Prostate gland (tissue), 2 donors: ENCODE results near the gene LAT. TPM values are rescaled to one million over a fixed set of nuclear protein-coding genes. Genes with fewer than 3 reads are reported as not detected.

Experiments used
- DNase-seq: peaks from one replicate; pipeline ENCODE4 v3.0.0-alpha.2; 2019; ENCODE audit warnings: low spot score
- H3K27ac ChIP-seq, 2 donors: fragments of 200-600 bp; sonication (generic); 2 replicates each; pipeline ENCODE4 v1.5.1; 2017 to 2019
- H3K27me3 ChIP-seq: fragments of 200-600 bp; sonication (generic); replicated peaks from 2 replicates; pipeline ENCODE4 v1.5.1; 2019; ENCODE audit not compliant: insufficient read depth
- H3K36me3 ChIP-seq, 2 donors: fragments of 200-600 bp; sonication (generic); 1 replicate in 1 of 2; 2 replicates in 1 of 2; pipeline versions ENCODE4 v1.5.1 to v1.8.1; 2017 to 2019
- H3K4me1 ChIP-seq: fragments of 200-600 bp; sonication (generic); replicated peaks from 2 replicates; pipeline ENCODE4 v1.5.1; 2019
- H3K4me3 ChIP-seq, 2 donors: fragments of 200-600 bp; sonication (generic); 2 replicates each; pipeline ENCODE4 v1.5.1; 2017 to 2019
- H3K9me3 ChIP-seq: fragments of 200-600 bp; sonication (generic); 2 replicates; pipeline ENCODE4 v1.5.1; 2017
- POLR2A ChIP-seq: fragments of 450-650 bp; IDR thresholded peaks from one replicate; pipeline ENCODE4 v1.6.1; 2016; ENCODE audit warnings: antibody characterized with exemption, mild to moderate bottlenecking
- POLR2AphosphoS5 ChIP-seq: sonication (generic); formaldehyde crosslinking; IDR thresholded peaks from one replicate; pipeline ENCODE4 v1.6.1; 2017; ENCODE audit warnings: antibody characterized with exemption
- WGBS: methylation state at CpG from one replicate; pipeline ENCODE4 v1.1.5; 2018; 5-methylcytosine and 5-hydroxymethylcytosine counted together
- intact Hi-C: fragments of 100-400 bp; cut with DNase I; formaldehyde crosslinking; loops from one replicate; pipeline ENCODE4 v1.14.2; 2022
- total RNA-seq, 2 donors: library from RNA; depleted of rRNA; stranded (reverse); fragments of >200 nt; gene quantifications; one replicate each; pipeline ENCODE4 v1.1.0, GENCODE V29; 2016
- TF ChIP-seq, protein P1 (sequence below), 4 experiments: fragments of 200-600 bp in 2 of 4; fragments of 450-650 bp in 2 of 4; sonication (generic) in 2 of 4; IDR thresholded peaks; 1 replicate in 3 of 4; 2 replicates in 1 of 4; pipeline ENCODE4 v1.5.1; 2016 to 2019; ENCODE audit warnings: antibody characterized with exemption in 4 of 4, mild to moderate bottlenecking in 2 of 4, moderate library complexity in 2 of 4

The LAT gene
- total RNA-seq, 2 donors from 2014 or later: 4.7 to 5.7 TPM

GRCh38 chr16:29009050-29009837 lies 24.4 kb downstream of the LAT start:
- Histone ChIP-seq H3K9me3 (no peaks in the 10 kb centered on the region), H3K27me3 (no peaks in the 10 kb centered on the region), H3K4me1 (no peaks in the 10 kb centered on the region), H3K4me3 (no peak overlapping the region), H3K36me3 (no peaks in the 10 kb centered on the region), H3K27ac (no peak overlapping the region)
- intact Hi-C loops: no loop called here
- WGBS: 69% methylated on average over 14 of the region's 14 CpGs
- TF ChIP-seq, protein P1, sequence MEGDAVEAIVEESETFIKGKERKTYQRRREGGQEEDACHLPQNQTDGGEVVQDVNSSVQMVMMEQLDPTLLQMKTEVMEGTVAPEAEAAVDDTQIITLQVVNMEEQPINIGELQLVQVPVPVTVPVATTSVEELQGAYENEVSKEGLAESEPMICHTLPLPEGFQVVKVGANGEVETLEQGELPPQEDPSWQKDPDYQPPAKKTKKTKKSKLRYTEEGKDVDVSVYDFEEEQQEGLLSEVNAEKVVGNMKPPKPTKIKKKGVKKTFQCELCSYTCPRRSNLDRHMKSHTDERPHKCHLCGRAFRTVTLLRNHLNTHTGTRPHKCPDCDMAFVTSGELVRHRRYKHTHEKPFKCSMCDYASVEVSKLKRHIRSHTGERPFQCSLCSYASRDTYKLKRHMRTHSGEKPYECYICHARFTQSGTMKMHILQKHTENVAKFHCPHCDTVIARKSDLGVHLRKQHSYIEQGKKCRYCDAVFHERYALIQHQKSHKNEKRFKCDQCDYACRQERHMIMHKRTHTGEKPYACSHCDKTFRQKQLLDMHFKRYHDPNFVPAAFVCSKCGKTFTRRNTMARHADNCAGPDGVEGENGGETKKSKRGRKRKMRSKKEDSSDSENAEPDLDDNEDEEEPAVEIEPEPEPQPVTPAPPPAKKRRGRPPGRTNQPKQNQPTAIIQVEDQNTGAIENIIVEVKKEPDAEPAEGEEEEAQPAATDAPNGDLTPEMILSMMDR (IDR thresholded peaks at IDR 0.05): no peak
- DNase-seq: no peak

DNA sequence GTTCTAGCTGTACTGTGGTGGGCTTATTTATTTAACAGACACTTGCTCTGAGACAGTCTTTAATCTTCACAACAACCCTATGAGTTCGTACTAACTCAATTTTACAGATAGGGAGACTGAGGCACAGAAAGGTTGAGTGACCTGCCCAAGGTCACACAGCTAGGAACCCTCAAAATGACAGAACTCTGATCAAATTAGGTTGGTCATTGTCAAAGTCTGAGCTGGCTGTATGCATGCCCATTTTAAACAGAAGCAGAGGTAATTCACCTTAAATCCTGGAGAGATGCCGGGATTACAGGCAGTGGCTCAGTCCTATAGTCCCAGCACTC lies 24.9 kb downstream of the LAT start:
- TF ChIP-seq, protein P1 (IDR thresholded peaks at IDR 0.05): no peak
- no peak for TF ChIP-seq POLR2A
- Histone ChIP-seq H3K9me3 (no peaks in the 10 kb centered on the region), H3K4me3 (no peak overlapping the region), H3K36me3 (no peaks in the 10 kb centered on the region), H3K4me1 (no peaks in the 10 kb centered on the region), H3K27ac (no peak overlapping the region), H3K27me3 (no peaks in the 10 kb centered on the region)
- no peak for DNase-seq
- 89% methylated on average over 2 of the region's 2 CpGs for WGBS
- intact Hi-C loops: no loop called here

- Histone ChIP-seq H3K9me3 (no peaks in the 10 kb centered on the region), H3K4me1 (no peaks in the 10 kb centered on the region), H3K4me3 (no peak overlapping the region), H3K36me3 (no peaks in the 10 kb centered on the region), H3K27ac (no peak overlapping the region), H3K27me3 (no peaks in the 10 kb centered on the region)
- no peak for DNase-seq
- intact Hi-C loops: no loop called here
- TF ChIP-seq, protein P1 (IDR thresholded peaks at IDR 0.05): no peak
- TF ChIP-seq POLR2A (no peak), POLR2AphosphoS5 (no peak)
- WGBS: 55% methylated on average over 8 of the region's 8 CpGs
Observed at GRCh38 chr16:29011112-29011511, 26.3 kb downstream of the LAT start.

DNA sequence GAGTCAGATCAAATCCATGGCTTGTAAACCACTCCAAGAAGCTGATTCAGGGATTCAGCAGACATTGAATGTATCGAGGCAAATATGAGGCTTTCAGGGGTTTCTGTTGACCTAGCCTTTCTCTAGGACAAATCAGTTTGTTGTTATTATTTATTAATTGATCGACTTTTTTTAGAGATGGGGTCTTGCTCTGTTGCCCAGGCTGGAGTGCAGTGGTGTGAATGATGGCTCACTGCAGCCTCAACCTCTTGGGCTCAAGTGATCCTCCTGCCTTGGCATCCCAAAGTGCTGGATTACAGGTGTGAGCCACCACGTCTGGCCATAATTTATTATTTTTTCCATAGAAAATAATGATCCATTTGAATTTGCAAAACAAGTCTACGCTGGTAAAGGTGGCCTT lies 27.0 kb downstream of the LAT start:
- Histone ChIP-seq H3K4me1 (no peaks in the 10 kb centered on the region), H3K9me3 (no peaks in the 10 kb centered on the region), H3K27me3 (no peaks in the 10 kb centered on the region), H3K36me3 (no peaks in the 10 kb centered on the region), H3K4me3 (no peak overlapping the region), H3K27ac (no peak overlapping the region)
- intact Hi-C loops: no loop called here
- DNase-seq: no peak
- TF ChIP-seq POLR2AphosphoS5: no peak
- no peak for TF ChIP-seq POLR2A
- TF ChIP-seq, protein P1 (IDR thresholded peaks at IDR 0.05): no peak
- WGBS: 82% methylated on average over 4 of the region's 4 CpGs

GRCh38 chr16:29012913-29013553 lies 28.2 kb downstream of the LAT start:
- Histone ChIP-seq H3K27ac (no peak overlapping the region), H3K4me1 (no peaks in the 10 kb centered on the region), H3K27me3 (no peaks in the 10 kb centered on the region), H3K9me3 (no peaks in the 10 kb centered on the region), H3K4me3 (no peak overlapping the region), H3K36me3 (no peaks in the 10 kb centered on the region)
- DNase-seq: no peak
- 52% methylated on average over 9 of the region's 9 CpGs for WGBS
- intact Hi-C loops: no loop called here
- TF ChIP-seq, protein P1 (IDR thresholded peaks at IDR 0.05): no peak
- TF ChIP-seq POLR2AphosphoS5: no peak
- TF ChIP-seq POLR2A: no peak
